DOHH2 (cell line): ENCODE results near the gene CNTN2.

Experiments used
- CTCF ChIP-seq: fragments of 200-600 bp; sonication (generic); IDR thresholded peaks from one replicate; pipeline ENCODE4 v1.5.1; 2014; ENCODE audit warnings: antibody characterized with exemption, mild to moderate bottlenecking, low read depth, low read length; ENCODE audit not compliant: poor library complexity, severe bottlenecking
- EZH2phosphoT487 ChIP-seq: fragments of 200-600 bp; sonication (generic); IDR thresholded peaks from 2 replicates; pipeline ENCODE4 v1.6.1; 2017; ENCODE audit warnings: borderline replicate concordance, mild to moderate bottlenecking, antibody characterized with exemption, low read length, moderate library complexity, mixed read lengths

GRCh38 chr1:205072881-205073280 lies 29.9 kb downstream of the CNTN2 start:
- TF ChIP-seq CTCF (no peak), EZH2phosphoT487 (no peak)
